ENCODE results near the gene RALGPS1.

RALGPS1 gene

GRCh38 chr9:127244609-127245601 lies 330.3 kb downstream of the RALGPS1 start:
- TF ChIP-seq, protein P1, sequence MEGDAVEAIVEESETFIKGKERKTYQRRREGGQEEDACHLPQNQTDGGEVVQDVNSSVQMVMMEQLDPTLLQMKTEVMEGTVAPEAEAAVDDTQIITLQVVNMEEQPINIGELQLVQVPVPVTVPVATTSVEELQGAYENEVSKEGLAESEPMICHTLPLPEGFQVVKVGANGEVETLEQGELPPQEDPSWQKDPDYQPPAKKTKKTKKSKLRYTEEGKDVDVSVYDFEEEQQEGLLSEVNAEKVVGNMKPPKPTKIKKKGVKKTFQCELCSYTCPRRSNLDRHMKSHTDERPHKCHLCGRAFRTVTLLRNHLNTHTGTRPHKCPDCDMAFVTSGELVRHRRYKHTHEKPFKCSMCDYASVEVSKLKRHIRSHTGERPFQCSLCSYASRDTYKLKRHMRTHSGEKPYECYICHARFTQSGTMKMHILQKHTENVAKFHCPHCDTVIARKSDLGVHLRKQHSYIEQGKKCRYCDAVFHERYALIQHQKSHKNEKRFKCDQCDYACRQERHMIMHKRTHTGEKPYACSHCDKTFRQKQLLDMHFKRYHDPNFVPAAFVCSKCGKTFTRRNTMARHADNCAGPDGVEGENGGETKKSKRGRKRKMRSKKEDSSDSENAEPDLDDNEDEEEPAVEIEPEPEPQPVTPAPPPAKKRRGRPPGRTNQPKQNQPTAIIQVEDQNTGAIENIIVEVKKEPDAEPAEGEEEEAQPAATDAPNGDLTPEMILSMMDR (conservative IDR thresholded peaks at IDR 0.05) = no peak
- TF ChIP-seq ZFX (IDR thresholded peaks at IDR 0.05) = no peak

GRCh38 chr9:127245637-127246164 lies 331.1 kb downstream of the RALGPS1 start:
- H3K27ac ChIP-seq = peak overlapping the region; percentile 54

More at GRCh38 chr9:127244609-127245601, 330.3 kb downstream of the RALGPS1 start:
- peak overlapping the region; percentile 54 for H3K27ac ChIP-seq

GRCh38 chr9:127248241-127248640 lies 333.7 kb downstream of the RALGPS1 start:
- no peak overlapping the region for H3K27ac ChIP-seq

More at GRCh38 chr9:127245637-127246164, 331.1 kb downstream of the RALGPS1 start:
- TF ChIP-seq ZFX (IDR thresholded peaks at IDR 0.05) = no peak
- TF ChIP-seq, protein P1 (conservative IDR thresholded peaks at IDR 0.05) = no peak

DNA sequence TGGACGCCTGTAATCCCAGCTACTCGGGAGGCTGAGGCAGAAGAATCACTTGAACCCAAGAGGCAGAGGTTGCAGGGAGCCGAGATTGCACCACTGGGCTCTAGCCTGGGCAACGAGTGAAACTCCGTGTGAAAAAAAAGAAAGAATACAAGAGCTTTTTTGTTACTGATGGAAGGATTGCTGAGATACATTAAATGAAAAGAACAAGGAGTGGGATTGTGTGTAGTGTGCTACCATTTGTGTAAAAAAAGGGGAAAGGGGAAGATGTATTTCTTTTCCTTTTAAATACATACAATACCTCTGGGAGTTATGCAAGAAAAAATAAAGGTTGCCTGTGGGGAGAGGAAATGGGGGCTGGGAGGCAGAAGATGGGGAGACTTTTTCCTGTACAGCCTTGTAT lies 335.3 kb downstream of the RALGPS1 start:
- no peak overlapping the region for H3K27ac ChIP-seq
- no peak for TF ChIP-seq ZFX (IDR thresholded peaks at IDR 0.05)
- TF ChIP-seq, protein P1 (conservative IDR thresholded peaks at IDR 0.05) = no peak

More at GRCh38 chr9:127248241-127248640, 333.7 kb downstream of the RALGPS1 start:
- no peak for TF ChIP-seq ZFX (IDR thresholded peaks at IDR 0.05)
- TF ChIP-seq, protein P1 (conservative IDR thresholded peaks at IDR 0.05) = no peak

GRCh38 chr9:127250896-127251391 lies 336.4 kb downstream of the RALGPS1 start:
- H3K27ac ChIP-seq = no peak overlapping the region
- TF ChIP-seq ZFX (IDR thresholded peaks at IDR 0.05) = no peak
- TF ChIP-seq, protein P1 (conservative IDR thresholded peaks at IDR 0.05) = no peak

DNA sequence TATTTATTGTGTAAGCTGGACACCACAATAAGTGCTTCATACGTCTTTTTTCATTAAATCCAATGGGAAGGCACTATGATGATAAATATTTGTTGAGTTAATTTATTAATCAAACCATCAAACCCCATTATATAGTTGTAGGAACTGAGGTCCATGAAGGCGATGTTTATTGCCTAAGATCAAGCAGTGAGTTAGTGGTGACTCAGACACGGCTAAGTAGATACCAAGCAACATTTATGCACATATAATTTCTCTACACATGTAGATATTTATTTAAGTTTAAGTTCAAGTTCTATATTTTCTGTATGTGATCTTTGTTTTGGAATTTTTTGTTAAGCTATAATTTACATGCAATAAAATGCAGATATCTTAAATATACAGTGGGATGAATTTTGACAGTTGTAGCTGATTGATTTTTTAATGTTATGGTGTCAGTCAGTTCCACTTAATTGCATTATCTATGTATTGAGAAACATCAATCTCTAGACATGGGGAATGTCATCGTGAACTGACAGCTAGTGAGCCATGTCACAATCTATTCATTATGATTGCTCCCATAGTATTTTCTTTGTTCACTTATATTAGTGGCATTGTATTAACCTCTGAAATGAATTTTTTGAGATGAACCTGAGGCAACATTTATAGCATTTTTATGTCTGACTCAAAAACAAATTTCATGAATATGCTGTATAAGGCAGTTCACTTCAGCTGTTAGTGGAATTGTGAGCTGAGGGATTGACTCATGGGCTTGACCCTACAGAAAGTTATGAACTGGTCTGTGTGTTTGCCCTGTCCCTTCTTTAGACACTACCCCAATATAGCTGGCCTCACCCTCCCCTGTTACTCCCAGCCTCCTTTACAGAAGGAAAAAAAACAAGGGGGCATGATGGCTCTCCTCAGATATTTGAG lies 338.1 kb downstream of the RALGPS1 start:
- H3K27ac ChIP-seq = no peak overlapping the region
- no peak for TF ChIP-seq ZFX (IDR thresholded peaks at IDR 0.05)
- TF ChIP-seq, protein P1 (conservative IDR thresholded peaks at IDR 0.05) = no peak
